Activated naive CD8-positive, alpha-beta T cell treated with anti-CD3 and anti-CD28 coated beads for 36 hours (primary cell): ENCODE measurements around the gene CDK5. TPM values are rescaled to one million over a fixed set of nuclear protein-coding genes. Genes with fewer than 3 reads are reported as not detected.
"Not testable (repeated sequence)": the region's sequence is repeated elsewhere in the genome, so short reads cannot be mapped to it uniquely, and the experiment has no call there.

ENCODE experiments used
- DNase-seq: peaks from one replicate; pipeline ENCODE4 v3.0.0; 2021
- H3K27ac Mint-ChIP-seq: one replicate; pipeline ENCODE4 v1.8.0; 2022; ENCODE audit warnings: mild to moderate bottlenecking, moderate library complexity, mixed read lengths
- H3K27me3 Mint-ChIP-seq: one replicate; pipeline ENCODE4 v1.8.0; 2022; ENCODE audit warnings: mild to moderate bottlenecking, mixed read lengths
- H3K36me3 Mint-ChIP-seq: one replicate; pipeline ENCODE4 v1.8.0; 2021; ENCODE audit warnings: mild to moderate bottlenecking, mixed read lengths
- H3K4me1 Mint-ChIP-seq: one replicate; pipeline ENCODE4 v1.8.0; 2021; ENCODE audit warnings: mixed read lengths
- H3K4me3 Mint-ChIP-seq: one replicate; pipeline ENCODE4 v1.8.0; 2022; ENCODE audit warnings: mild to moderate bottlenecking, moderate library complexity, mixed read lengths
- H3K9me3 Mint-ChIP-seq: one replicate; pipeline ENCODE4 v1.8.0; 2022; ENCODE audit warnings: mixed read lengths
- total RNA-seq, 2 experiments: library from RNA; stranded (reverse); gene quantifications; one replicate each; pipeline ENCODE4 v1.2.3, GENCODE V29; 2021

CDK5 gene
- total RNA-seq, 2 experiments from 2014 or later: 13.3 to 16.0 TPM

DNA sequence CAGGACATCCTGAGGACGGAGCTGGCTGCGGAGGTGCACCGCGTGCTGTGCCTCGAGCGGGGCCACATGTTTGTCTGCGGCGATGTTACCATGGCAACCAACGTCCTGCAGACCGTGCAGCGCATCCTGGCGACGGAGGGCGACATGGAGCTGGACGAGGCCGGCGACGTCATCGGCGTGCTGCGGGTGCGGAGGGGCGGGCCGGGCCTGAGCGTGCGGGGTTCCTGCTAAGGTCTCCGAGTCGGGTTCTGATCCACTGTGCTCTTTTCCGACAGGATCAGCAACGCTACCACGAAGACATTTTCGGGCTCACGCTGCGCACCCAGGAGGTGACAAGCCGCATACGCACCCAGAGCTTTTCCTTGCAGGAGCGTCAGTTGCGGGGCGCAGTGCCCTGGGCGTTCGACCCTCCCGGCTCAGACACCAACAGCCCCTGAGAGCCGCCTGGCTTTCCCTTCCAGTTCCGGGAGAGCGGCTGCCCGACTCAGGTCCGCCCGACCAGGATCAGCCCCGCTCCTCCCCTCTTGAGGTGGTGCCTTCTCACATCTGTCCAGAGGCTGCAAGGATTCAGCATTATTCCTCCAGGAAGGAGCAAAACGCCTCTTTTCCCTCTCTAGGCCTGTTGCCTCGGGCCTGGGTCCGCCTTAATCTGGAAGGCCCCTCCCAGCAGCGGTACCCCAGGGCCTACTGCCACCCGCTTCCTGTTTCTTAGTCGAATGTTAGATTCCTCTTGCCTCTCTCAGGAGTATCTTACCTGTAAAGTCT is 43.8 kb downstream of the CDK5 start:
- H3K4me1 Mint-ChIP-seq: peaks cover 69% of the 10 kb centered on the region
- H3K9me3 Mint-ChIP-seq: no peaks in the 10 kb centered on the region
- DNase-seq: peak; percentile 90
- peaks cover 16% of the 10 kb centered on the region for H3K36me3 Mint-ChIP-seq
- H3K27ac Mint-ChIP-seq: peak overlapping the region; percentile 95
- peaks cover 3% of the 10 kb centered on the region for H3K27me3 Mint-ChIP-seq
- H3K4me3 Mint-ChIP-seq: peak overlapping the region; percentile 84

DNA sequence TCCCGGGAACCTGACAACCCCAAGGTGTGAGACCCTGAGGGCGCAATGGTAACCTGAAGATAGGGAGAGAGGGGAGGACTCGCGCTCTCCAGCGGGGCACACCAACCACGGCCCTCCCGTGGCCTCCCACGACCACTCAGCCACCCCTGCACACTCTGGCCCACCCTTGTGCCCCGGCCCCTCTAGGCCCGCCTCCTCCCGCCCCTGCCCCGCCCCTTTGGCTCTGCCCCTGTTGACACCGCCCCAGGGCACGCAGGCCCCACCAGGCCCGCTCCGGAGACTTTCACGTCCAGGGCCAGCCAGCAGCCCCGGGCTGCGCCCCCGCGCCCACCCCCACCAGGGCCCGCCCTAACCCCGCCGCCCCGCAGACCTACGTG is 44.4 kb downstream of the CDK5 start:
- DNase-seq: no peak
- peaks cover 2% of the 10 kb centered on the region for H3K27me3 Mint-ChIP-seq
- no peaks in the 10 kb centered on the region for H3K9me3 Mint-ChIP-seq
- peaks cover 16% of the 10 kb centered on the region for H3K36me3 Mint-ChIP-seq
- peak overlapping the region; percentile 95 for H3K27ac Mint-ChIP-seq
- H3K4me1 Mint-ChIP-seq: peaks cover 70% of the 10 kb centered on the region
- H3K4me3 Mint-ChIP-seq: peak overlapping the region; percentile 84

DNA sequence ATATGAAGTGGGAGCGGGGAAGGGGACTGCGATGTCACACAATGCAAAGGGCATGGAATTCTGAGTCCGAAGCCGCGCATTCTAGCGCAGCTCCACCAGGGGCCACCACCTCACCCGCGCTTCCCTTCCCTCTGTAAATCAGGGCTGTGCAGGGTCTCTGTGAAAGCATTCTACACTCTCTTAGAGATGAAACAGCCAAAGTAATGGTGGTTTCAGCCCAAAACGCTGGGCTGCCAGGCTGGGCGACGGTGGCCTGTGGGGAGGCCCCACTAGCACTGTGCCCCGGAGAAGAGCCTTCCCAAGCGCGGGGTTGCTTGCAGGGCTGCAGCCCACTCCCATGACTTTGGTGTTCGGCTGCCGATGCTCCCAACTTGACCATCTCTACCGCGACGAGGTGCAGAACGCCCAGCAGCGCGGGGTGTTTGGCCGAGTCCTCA is 44.8 kb downstream of the CDK5 start:
- peaks cover 14% of the 10 kb centered on the region for H3K36me3 Mint-ChIP-seq
- peak overlapping the region; percentile 32 for H3K4me3 Mint-ChIP-seq
- H3K27ac Mint-ChIP-seq: peak overlapping the region; percentile 18
- no peak for DNase-seq
- peaks cover 70% of the 10 kb centered on the region for H3K4me1 Mint-ChIP-seq
- no peaks in the 10 kb centered on the region for H3K9me3 Mint-ChIP-seq
- no peaks in the 10 kb centered on the region for H3K27me3 Mint-ChIP-seq

DNA sequence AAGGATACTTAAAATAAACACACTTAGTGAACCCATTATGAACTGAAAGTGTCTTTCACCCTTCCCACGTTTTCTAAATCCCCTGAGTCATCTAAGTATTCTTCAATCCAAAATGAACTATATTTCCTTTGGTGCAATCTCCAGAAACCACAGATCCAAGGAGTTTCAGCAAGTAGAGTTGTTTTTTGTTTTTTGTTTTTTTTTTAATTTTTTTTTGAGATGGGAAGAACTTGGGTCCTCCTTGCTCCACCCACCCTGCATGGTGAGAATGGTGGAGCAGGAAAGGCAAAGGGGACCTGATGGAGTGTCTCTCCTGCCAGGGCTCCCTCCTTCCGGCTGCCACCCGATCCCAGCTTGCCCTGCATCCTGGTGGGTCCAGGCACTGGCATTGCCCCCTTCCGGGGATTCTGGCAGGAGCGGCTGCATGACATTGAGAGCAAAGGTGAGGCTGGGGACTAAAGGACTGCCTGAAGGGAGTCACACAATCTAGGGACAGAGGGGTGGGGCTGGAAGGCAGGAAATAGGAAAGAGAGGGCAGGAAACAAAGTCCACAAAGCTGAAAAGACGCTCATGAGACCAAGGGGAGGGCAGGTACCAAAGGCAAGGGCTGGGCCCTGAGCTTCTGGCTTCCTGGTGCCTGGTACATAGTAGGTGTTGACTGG is 45.5 kb downstream of the CDK5 start:
- Mint-ChIP-seq H3K36me3 (peaks cover 14% of the 10 kb centered on the region), H3K4me1 (peaks cover 65% of the 10 kb centered on the region), H3K4me3 (no peak overlapping the region), H3K27ac (peak overlapping the region; percentile 18), H3K9me3 (no peaks in the 10 kb centered on the region), H3K27me3 (no peaks in the 10 kb centered on the region)
- DNase-seq: no peak

DNA sequence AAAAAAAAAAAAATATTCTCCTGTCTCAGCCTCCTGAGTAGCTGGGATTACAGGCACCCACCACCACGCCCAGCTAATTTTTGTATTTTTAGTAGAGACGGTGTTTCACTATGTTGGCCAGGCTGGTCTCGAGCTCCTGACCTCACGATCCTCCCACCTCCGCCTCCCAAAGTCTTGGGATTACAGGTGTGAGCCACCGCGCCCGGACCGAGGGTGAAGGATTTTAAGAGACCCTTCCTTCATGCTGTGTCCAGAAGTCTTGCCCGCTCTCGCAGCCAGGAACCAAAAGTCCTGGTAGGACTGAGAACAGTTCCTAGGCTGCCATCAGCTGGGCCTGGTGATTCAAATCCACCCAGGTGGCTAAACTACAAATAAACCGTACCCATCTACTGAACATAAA is 46.1 kb downstream of the CDK5 start:
- not testable (repeated sequence) for H3K27ac Mint-ChIP-seq, DNase-seq, H3K9me3 Mint-ChIP-seq, H3K4me3 Mint-ChIP-seq, H3K27me3 Mint-ChIP-seq
- H3K4me1 Mint-ChIP-seq: peaks cover 62% of the 10 kb centered on the region
- H3K36me3 Mint-ChIP-seq: peaks cover 14% of the 10 kb centered on the region

DNA sequence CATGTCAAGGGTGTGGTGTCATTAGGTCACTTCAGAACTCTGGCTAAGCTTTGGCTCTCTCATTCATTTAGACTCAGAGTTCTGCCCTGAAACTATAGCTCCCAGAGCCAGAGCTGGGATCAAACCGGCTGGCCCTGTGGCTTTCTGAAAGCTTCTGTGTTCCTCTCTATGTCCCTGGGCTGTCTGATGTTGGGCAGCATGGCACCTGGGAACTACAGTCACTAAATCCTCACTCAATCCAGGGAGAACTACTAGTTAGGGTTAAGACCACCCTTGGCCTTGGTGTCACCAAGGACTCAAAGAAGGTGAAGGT is 46.6 kb downstream of the CDK5 start:
- Mint-ChIP-seq H3K27ac (peak overlapping the region; percentile 76), H3K4me1 (peaks cover 58% of the 10 kb centered on the region), H3K36me3 (peaks cover 14% of the 10 kb centered on the region), H3K27me3 (no peaks in the 10 kb centered on the region), H3K9me3 (no peaks in the 10 kb centered on the region), H3K4me3 (peak overlapping the region; percentile 46)
- DNase-seq: no peak

DNA sequence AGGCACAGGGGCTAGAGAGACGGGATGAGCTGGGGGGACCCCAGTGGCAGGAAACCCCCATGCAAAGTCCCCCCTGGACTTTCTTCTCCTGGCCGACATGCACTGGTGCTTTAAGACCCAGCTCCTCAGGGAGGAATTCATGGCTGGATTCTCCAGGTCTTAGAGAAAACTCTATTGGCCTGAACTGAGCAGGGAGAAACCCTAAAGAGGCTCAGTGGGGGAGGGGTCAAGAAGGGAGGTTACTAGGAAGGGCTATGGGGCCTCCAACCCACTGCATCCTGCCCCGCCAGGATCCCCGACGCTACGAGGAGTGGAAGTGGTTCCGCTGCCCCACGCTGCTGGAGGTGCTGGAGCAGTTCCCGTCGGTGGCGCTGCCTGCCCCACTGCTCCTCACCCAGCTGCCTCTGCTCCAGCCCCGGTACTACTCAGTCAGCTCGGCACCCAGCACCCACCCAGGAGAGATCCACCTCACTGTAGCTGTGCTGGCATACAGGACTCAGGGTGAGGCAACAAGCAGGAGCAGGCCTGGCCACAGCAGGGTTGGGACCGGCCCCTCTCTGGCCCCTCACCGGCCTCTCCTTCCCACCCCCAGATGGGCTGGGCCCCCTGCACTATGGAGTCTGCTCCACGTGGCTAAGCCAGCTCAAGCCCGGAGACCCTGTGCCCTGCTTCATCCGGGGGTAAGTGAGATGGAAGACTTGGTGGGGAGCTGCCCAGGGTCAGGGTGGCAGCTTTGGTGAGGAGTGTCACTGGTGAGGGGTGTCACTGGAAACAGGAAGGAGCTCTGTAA is 47.2 kb downstream of the CDK5 start:
- Mint-ChIP-seq H3K9me3 (no peaks in the 10 kb centered on the region), H3K36me3 (peaks cover 12% of the 10 kb centered on the region), H3K27me3 (no peaks in the 10 kb centered on the region), H3K27ac (peak overlapping the region; percentile 76), H3K4me3 (peak overlapping the region; percentile 46), H3K4me1 (peaks cover 56% of the 10 kb centered on the region)
- no peak for DNase-seq

DNA sequence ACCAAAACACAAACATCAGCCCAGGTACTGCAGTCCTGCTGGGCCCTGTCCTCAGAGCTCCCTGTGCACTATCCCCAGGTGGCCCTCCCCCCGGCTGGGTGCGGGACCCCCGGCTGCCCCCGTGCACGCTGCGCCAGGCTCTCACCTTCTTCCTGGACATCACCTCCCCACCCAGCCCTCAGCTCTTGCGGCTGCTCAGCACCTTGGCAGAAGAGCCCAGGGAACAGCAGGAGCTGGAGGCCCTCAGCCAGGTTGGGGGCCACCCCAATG is 47.7 kb downstream of the CDK5 start:
- Mint-ChIP-seq H3K27ac (no peak overlapping the region), H3K9me3 (no peaks in the 10 kb centered on the region), H3K36me3 (peaks cover 7% of the 10 kb centered on the region), H3K27me3 (no peaks in the 10 kb centered on the region), H3K4me3 (peak overlapping the region; percentile 25), H3K4me1 (peaks cover 50% of the 10 kb centered on the region)
- DNase-seq: no peak

DNA sequence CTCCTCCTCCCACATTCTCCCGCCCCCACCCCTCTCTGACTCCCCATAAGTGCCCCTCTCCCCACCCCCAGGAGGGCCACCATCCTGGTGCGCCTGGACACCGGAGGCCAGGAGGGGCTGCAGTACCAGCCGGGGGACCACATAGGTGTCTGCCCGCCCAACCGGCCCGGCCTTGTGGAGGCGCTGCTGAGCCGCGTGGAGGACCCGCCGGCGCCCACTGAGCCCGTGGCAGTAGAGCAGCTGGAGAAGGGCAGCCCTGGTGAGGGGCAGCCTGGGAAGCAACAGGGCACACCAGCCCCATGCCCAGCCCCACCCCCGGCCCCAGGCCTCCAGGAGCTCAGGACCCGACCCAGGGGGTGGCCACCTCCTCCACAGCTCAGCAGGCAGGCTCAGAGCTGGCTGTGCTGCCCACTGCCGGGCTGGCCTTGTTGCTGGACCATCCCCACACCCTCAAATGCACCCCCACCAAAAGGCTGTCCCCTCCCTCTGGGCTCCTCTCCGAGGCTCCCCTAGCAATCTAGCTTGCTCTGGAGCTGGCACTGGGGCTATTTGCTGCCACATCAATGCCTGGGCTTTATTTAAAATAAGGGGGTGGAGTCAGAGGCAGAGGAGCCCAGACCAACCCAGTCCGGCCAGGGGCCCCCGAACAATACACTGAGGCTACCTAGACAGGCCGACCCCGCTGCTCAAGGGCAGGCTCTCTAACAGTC is 48.2 kb downstream of the CDK5 start:
- DNase-seq: no peak
- H3K4me3 Mint-ChIP-seq: peak overlapping the region; percentile 25
- no peaks in the 10 kb centered on the region for H3K9me3 Mint-ChIP-seq
- peaks cover 46% of the 10 kb centered on the region for H3K4me1 Mint-ChIP-seq
- H3K36me3 Mint-ChIP-seq: peaks cover 6% of the 10 kb centered on the region
- no peak overlapping the region for H3K27ac Mint-ChIP-seq
- no peaks in the 10 kb centered on the region for H3K27me3 Mint-ChIP-seq

DNA sequence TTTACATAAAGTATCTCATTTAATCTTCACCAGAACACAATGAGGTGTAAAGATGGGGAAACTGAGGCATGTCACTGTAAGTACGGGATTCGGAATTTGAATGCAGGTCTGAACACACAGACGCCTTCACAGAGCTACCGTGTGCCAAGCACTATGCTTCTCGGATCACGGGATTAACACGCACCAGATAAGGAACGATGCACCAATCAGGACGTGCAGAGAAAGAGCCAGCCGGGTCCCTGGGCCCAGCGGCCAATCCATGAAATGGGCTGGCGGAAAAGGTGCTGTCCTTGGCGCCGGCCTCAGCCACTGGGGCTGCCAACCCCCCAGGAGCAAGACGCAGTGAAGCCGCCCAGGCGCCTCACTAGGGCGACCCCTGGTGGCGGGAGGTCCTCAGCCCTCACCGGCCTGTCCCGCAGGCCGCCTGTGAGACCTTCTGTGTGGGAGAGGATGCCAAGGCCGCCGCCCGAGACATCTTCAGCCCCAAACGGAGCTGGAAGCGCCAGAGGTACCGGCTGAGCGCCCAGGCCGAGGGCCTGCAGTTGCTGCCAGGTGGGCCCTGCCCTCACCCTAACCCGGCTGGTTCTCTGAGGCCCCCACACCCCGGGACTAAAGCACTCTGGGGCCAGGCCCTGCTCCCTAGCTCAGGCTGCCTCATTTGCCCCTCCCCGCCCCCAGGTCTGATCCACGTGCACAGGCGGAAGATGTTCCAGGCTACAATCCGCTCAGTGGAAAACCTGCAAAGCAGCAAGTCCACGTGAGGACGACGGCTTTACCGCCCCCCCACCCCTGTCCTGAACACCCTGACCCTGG is 49.0 kb downstream of the CDK5 start:
- peaks cover 6% of the 10 kb centered on the region for H3K36me3 Mint-ChIP-seq
- peak overlapping the region; percentile 81 for H3K4me3 Mint-ChIP-seq

DNA sequence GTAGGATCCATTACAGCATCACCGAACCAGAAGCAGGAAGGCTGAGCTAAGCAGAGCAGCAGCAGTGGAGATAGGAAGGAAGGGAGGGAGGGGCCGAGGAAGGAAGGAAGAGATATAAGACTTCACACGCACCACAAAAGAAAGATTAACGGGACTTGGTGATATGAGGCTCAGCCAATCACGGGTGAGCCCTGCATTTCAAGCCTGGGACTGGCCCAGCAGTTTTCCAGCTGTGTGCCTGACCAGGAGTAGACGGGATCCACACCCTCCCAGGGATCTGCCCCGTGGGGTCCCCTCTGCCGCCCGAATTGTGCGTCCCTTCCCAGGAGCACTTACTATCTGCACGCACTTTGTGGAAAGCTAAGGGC is 49.6 kb downstream of the CDK5 start:
- H3K4me3 Mint-ChIP-seq: peak overlapping the region; percentile 81
- no peaks in the 10 kb centered on the region for H3K27me3 Mint-ChIP-seq
- peaks cover 6% of the 10 kb centered on the region for H3K36me3 Mint-ChIP-seq
- peaks cover 39% of the 10 kb centered on the region for H3K4me1 Mint-ChIP-seq
- no peak for DNase-seq
- no peaks in the 10 kb centered on the region for H3K9me3 Mint-ChIP-seq
- peak overlapping the region; percentile 83 for H3K27ac Mint-ChIP-seq

More for the DNA sequence above, 49.0 kb downstream of the CDK5 start:
- Mint-ChIP-seq H3K27me3 (no peaks in the 10 kb centered on the region), H3K27ac (peak overlapping the region; percentile 83), H3K4me1 (peaks cover 40% of the 10 kb centered on the region), H3K9me3 (no peaks in the 10 kb centered on the region)
- DNase-seq: peak; percentile 87

DNA sequence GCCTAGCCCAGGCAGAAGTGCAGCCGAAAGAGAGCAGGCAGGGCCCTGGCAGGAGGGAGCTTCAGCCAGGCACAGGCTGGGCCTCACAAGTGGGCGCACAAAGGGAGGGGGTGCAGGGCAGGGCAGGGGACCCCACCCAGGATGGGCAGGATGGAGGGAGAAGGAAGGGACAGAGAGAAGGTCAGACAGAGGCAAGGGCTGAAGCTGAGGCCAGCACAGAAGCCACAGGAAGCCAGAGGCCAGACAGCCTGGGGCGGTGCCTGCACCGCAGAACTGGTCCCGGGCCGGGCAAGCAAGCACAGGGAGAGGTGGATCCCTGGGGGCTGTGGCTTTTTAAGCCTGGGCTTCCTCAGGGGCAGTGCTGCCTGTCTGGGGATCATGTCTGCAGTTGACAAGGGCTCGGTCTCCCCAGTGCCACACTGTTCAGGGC is 50.2 kb downstream of the CDK5 start:
- H3K4me1 Mint-ChIP-seq: peaks cover 32% of the 10 kb centered on the region

DNA sequence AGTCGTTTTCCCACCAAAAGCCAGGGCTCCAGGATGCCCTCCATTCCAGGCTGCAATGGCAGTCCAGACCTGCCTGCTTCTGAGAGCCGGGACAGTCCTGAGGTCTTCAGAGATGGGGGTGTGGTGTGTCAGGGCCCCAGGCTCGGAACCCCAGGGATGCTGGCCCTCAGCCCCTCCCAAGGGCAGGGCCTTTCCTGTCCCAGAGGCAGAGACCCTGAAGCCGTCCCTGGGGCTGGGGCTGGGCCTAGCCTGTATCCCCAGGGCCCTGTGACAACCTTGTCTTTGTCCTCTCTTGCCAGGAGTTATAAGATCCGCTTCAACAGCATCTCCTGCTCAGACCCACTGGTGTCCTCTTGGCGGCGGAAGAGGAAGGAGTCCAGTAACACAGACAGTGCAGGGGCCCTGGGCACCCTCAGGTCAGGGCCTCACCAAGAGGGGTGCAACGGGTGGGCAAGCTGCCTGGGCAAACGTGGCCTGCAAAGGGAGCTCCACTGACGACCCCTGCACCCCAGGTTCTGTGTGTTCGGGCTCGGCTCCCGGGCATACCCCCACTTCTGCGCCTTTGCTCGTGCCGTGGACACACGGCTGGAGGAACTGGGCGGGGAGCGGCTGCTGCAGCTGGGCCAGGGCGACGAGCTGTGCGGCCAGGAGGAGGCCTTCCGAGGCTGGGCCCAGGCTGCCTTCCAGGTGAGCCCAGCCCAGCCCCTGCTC is 51.0 kb downstream of the CDK5 start:
- no peak for DNase-seq
- Mint-ChIP-seq H3K36me3 (no peaks in the 10 kb centered on the region), H3K9me3 (no peaks in the 10 kb centered on the region), H3K4me3 (no peak overlapping the region), H3K4me1 (peaks cover 26% of the 10 kb centered on the region), H3K27me3 (no peaks in the 10 kb centered on the region), H3K27ac (no peak overlapping the region)

More for the DNA sequence above, 50.2 kb downstream of the CDK5 start:
- H3K9me3 Mint-ChIP-seq: no peaks in the 10 kb centered on the region
- H3K4me3 Mint-ChIP-seq: peak overlapping the region; percentile 81
- peak overlapping the region; percentile 83 for H3K27ac Mint-ChIP-seq
- no peaks in the 10 kb centered on the region for H3K27me3 Mint-ChIP-seq
- peaks cover 3% of the 10 kb centered on the region for H3K36me3 Mint-ChIP-seq
- no peak for DNase-seq

DNA sequence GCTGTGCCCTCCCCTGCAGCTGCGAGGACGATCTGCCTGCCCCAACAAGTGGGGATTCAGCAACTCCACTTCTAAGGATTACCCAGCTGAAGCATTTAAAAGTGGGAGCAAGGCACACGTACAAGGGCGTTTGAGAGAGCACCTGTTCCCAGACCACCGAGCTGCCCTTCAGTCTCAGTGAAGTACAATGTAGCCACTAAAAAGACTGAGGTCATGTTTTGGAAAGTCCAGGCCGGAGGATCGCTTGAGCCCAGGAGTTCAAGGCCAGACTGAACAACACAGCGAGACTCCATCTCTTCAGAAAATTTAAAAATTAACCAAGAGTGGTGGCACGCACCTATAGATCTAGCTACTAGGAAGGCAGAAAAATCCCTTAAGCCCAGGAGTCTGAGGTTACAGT is 52.1 kb downstream of the CDK5 start:
- no peaks in the 10 kb centered on the region for H3K36me3 Mint-ChIP-seq
- H3K4me1 Mint-ChIP-seq: peaks cover 15% of the 10 kb centered on the region
- H3K4me3 Mint-ChIP-seq: no peak overlapping the region
- no peaks in the 10 kb centered on the region for H3K27me3 Mint-ChIP-seq
- H3K27ac Mint-ChIP-seq: no peak overlapping the region
- no peaks in the 10 kb centered on the region for H3K9me3 Mint-ChIP-seq
- no peak for DNase-seq
